ENCODE results near the gene SLC22A2.

GRCh38 chr6:160253714-160254113, 4.9 kb downstream of the SLC22A2 start:
- TF ChIP-seq, protein P1, sequence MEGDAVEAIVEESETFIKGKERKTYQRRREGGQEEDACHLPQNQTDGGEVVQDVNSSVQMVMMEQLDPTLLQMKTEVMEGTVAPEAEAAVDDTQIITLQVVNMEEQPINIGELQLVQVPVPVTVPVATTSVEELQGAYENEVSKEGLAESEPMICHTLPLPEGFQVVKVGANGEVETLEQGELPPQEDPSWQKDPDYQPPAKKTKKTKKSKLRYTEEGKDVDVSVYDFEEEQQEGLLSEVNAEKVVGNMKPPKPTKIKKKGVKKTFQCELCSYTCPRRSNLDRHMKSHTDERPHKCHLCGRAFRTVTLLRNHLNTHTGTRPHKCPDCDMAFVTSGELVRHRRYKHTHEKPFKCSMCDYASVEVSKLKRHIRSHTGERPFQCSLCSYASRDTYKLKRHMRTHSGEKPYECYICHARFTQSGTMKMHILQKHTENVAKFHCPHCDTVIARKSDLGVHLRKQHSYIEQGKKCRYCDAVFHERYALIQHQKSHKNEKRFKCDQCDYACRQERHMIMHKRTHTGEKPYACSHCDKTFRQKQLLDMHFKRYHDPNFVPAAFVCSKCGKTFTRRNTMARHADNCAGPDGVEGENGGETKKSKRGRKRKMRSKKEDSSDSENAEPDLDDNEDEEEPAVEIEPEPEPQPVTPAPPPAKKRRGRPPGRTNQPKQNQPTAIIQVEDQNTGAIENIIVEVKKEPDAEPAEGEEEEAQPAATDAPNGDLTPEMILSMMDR (conservative IDR thresholded peaks at IDR 0.05; ENCODE audit: low read length), result no peak
- TF ChIP-seq EZH2phosphoT487 (IDR thresholded peaks at IDR 0.05; ENCODE audit: borderline replicate concordance), result no peak

Data from Loucy (cell line).